K562 (cell line): ENCODE data around the gene MIX23. TPM values are rescaled to one million over a fixed set of nuclear protein-coding genes. Genes with fewer than 3 reads are reported as not detected.

Experiments used
- BDP1 ChIP-seq: IDR thresholded peaks from 3 replicates; pipeline ENCODE4 v1.6.1; 2011; ENCODE audit not compliant: insufficient read length, insufficient read depth
- CC2D1A ChIP-seq: fragments of 450-650 bp; IDR thresholded peaks from 2 replicates; pipeline ENCODE4 v1.6.1; 2017; ENCODE audit warnings: mild to moderate bottlenecking
- CREM ChIP-seq: IDR thresholded peaks from 2 replicates; pipeline ENCODE4 v1.6.1; 2014; ENCODE audit warnings: antibody characterized with exemption, low read depth
- DPF2 ChIP-seq: fragments of 450-650 bp; IDR thresholded peaks from 2 replicates; pipeline ENCODE4 v1.6.1; 2016
- E2F3 ChIP-seq: fragments of 250-450 bp; sonication (Bioruptor Pico); IDR thresholded peaks from 2 replicates; pipeline ENCODE4 v1.4.0; 2020; ENCODE audit warnings: mild to moderate bottlenecking
- ESRRA ChIP-seq: fragments of 450-650 bp; IDR thresholded peaks from 2 replicates; pipeline ENCODE4 v1.6.1; 2014; ENCODE audit warnings: low read depth, mild to moderate bottlenecking, moderate library complexity, borderline replicate concordance
- GTF2F1 ChIP-seq: IDR thresholded peaks from 2 replicates; pipeline ENCODE4 v1.6.1; 2011; ENCODE audit warnings: low read depth, low read length, improper control_type of control experiment
- HDAC8 ChIP-seq: fragments of 450-650 bp; IDR thresholded peaks from 2 replicates; pipeline ENCODE4 v1.6.1; 2016; ENCODE audit warnings: mild to moderate bottlenecking, missing genetic modification characterization, moderate library complexity, missing compliant biosample characterization
- NCOA1 ChIP-seq: fragments of 450-650 bp; IDR thresholded peaks from 2 replicates; pipeline ENCODE4 v1.6.1; 2016; ENCODE audit warnings: low read depth
- PHF8 ChIP-seq: fragments of 200-600 bp; sonication (generic); IDR thresholded peaks from 2 replicates; pipeline ENCODE4 v1.6.1; 2012; ENCODE audit warnings: mixed run types, mild to moderate bottlenecking, inconsistent platforms, low read length, moderate library complexity, borderline replicate concordance
- SMAD1 ChIP-seq: fragments of 150-350 bp; IDR thresholded peaks from 2 replicates; pipeline ENCODE4 v1.6.1; 2014; ENCODE audit warnings: low read length, low read depth; ENCODE audit not compliant: partially characterized antibody
- TCF7 ChIP-seq: sonication (generic); IDR thresholded peaks from 2 replicates; pipeline ENCODE4 v1.6.1; 2016; ENCODE audit warnings: antibody characterized with exemption, borderline replicate concordance
- ZBTB17 ChIP-seq: fragments of 450-650 bp; formaldehyde crosslinking; IDR thresholded peaks from 2 replicates; pipeline ENCODE4 v1.4.0; 2020; ENCODE audit warnings: mild to moderate bottlenecking
- ZNF12 ChIP-seq: sonication (generic); formaldehyde crosslinking; IDR thresholded peaks from 2 replicates; pipeline ENCODE4 v1.4.0; 2020; ENCODE audit warnings: mild to moderate bottlenecking, missing genetic modification reagents
- ZNF780A ChIP-seq: fragments of 250-450 bp; sonication (Bioruptor Pico); IDR thresholded peaks from 2 replicates; pipeline ENCODE4 v1.5.0; 2021; ENCODE audit warnings: mild to moderate bottlenecking
- polyA plus RNA-seq, 8 experiments: library from polyadenylated mRNA; depleted of rRNA in 4 of 8; stranded (reverse) in 5 of 8; unstranded in 3 of 8; fragments of >200 nt; fragmentation: Nextera tagmentation in 2 of 8; fragmentation: Illumina TruSeq in 1 of 8; extraction: Ambion mirVana in 2 of 8; extraction: Trizol in 1 of 8; gene quantifications; 2 replicates each; pipeline versions ENCODE4 v1.2.1 to v1.2.3, GENCODE V29; 2011 to 2014; ENCODE audit warnings: inconsistent platforms in 1 of 8, missing spikeins in 1 of 8
- total RNA-seq, 7 experiments: library from RNA; depleted of rRNA in 6 of 7; stranded (reverse); fragments of >200 nt in 6 of 7; fragmentation: Illumina TruSeq in 2 of 7; extraction: Trizol in 2 of 7; gene quantifications; 2 replicates each; pipeline versions ENCODE4 v1.2.1 to v1.2.3, GENCODE V29; 2011 to 2021; ENCODE audit warnings: low replicate concordance in 1 of 7
- TF ChIP-seq, protein P1 (sequence below): fragments of 250-450 bp; sonication (Bioruptor Pico); IDR thresholded peaks from 2 replicates; pipeline ENCODE4 v1.5.0; 2021; ENCODE audit warnings: mild to moderate bottlenecking, moderate library complexity
- TF ChIP-seq, protein P2 (sequence below): fragments of 200-800 bp; sonication (Bioruptor generic); IDR thresholded peaks from 2 replicates; pipeline ENCODE4 v1.6.1; 2016; ENCODE audit warnings: missing genetic modification characterization, missing compliant biosample characterization
- TF ChIP-seq, protein P3 (sequence below): sonication (generic); formaldehyde crosslinking; IDR thresholded peaks from 2 replicates; pipeline ENCODE4 v1.9.0; 2022; ENCODE audit warnings: mild to moderate bottlenecking, missing genetic modification reagents

The MIX23 gene
- total and polyA plus RNA-seq, 9 of the 15 experiments (the other 6 are each of a cell fraction or from before 2014, with no cell fraction given), result 45.5 to 185 (median 106) TPM

DNA sequence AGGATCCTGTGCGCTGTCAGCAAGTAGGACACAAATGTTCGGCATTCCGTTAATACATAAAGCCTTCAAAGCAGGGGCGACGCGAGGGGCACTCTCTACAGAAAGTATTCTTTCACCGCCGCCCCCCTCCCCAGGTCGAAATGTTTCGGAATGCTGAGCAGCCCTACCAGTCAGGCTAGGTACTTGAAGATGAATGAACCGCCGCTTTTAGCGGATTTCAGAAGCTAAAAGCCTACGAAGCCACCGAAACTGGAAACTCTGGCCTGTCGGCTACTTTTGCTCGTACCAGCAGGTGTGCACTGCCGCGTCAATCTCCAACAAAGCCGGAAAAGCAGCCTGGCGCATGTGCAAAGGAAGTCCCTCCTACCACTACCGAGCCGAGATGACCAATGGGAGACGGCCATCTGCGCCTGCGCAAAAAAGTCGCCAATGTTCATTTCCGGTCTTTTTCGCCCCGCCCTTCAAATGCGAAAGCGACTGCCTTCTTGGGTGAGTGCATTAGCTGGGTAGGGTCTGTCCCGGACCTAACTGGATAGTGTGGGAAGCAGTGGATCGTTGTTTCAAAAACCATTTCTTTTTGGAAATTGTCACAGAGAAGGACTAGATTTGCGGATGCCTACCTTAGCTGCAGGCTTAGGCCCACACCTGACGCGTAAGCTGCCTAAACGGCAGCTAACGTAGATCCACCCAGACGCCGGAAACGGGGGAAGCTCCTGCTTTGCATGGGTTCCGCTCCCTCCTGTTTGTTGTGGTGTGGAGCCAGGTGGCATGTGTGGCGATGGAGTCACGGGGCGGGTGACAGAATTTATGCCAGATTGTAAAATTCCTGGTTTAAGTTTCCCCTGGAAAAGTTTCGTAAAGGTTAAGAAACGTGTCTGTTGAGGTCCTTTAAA lies 33.0 kb upstream of the MIX23 start, which contains the start of gene WDR5B (continued):
- TF ChIP-seq ESRRA (0 out of 2 replicates have a peak, but pooled peaks have one; percentile 12), BDP1 (no peak), ZNF780A (CRISPR knock-in tag) (no peak), TCF7 (no peak), E2F3 (CRISPR knock-in tag) (no peak), PHF8 (peak; percentile 91; the same call in 1 of the 2 replicates), ZBTB17 (CRISPR knock-in tag) (no peak), CREM (peak; percentile 59; the same call in 1 of the 2 replicates), HDAC8 (tag) (no peak), SMAD1 (peak; percentile 32), ZNF12 (CRISPR knock-in tag) (no peak), CC2D1A (no peak), DPF2 (no peak), GTF2F1 (no peak), NCOA1 (no peak)
- TF ChIP-seq, protein P1, sequence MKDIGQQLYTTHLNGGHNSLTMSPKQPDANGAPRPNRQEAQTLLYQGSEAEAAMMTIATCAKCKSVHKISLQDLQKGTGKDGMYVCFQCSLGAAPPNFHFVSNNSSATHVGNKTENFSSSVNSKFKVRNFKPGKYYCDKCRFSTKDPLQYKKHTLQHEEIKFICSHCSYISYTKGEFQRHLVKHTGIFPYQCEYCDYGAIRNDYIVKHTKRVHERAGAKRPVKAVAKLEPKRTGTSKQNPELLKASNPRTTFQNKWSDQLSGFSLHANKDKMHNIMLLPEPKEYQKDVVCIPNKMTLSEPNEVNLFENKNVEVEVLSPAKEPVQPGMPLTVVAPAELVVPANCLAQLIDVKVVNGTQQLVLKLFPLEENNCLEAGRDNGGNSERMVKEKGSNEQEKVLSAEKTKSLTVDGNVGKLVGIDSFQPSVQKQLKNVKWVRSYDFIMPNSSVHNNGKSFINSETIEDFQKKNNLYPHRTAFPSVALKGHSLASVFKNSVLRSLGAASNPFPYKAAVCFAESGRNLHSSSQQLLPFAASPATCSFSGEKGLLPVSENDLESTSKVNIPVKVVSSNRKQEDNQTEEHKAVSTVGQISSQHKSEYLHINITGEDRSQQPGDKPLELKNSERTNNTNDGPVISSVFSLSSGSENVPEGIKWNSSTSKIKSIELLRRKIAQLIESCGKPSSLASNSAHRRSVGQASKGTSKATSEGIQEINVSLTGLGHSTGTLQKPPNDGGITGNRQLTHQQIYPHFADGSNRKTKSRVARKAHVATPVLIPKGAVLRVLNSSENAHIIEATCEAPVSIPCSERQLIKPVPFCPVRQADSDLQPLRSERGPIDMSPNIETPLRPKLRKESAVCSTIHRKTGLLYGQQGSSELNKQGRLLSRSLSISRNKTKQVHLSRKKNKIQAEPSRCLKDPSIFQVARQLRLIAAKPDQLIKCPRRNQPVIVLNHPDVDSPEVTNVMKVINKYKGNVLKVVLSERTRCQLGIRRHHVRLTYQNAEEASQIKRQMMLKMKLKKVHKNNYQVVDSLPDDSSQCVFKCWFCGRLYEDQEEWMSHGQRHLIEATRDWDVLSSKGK (CRISPR knock-in tag), result no peak
- TF ChIP-seq, protein P2, sequence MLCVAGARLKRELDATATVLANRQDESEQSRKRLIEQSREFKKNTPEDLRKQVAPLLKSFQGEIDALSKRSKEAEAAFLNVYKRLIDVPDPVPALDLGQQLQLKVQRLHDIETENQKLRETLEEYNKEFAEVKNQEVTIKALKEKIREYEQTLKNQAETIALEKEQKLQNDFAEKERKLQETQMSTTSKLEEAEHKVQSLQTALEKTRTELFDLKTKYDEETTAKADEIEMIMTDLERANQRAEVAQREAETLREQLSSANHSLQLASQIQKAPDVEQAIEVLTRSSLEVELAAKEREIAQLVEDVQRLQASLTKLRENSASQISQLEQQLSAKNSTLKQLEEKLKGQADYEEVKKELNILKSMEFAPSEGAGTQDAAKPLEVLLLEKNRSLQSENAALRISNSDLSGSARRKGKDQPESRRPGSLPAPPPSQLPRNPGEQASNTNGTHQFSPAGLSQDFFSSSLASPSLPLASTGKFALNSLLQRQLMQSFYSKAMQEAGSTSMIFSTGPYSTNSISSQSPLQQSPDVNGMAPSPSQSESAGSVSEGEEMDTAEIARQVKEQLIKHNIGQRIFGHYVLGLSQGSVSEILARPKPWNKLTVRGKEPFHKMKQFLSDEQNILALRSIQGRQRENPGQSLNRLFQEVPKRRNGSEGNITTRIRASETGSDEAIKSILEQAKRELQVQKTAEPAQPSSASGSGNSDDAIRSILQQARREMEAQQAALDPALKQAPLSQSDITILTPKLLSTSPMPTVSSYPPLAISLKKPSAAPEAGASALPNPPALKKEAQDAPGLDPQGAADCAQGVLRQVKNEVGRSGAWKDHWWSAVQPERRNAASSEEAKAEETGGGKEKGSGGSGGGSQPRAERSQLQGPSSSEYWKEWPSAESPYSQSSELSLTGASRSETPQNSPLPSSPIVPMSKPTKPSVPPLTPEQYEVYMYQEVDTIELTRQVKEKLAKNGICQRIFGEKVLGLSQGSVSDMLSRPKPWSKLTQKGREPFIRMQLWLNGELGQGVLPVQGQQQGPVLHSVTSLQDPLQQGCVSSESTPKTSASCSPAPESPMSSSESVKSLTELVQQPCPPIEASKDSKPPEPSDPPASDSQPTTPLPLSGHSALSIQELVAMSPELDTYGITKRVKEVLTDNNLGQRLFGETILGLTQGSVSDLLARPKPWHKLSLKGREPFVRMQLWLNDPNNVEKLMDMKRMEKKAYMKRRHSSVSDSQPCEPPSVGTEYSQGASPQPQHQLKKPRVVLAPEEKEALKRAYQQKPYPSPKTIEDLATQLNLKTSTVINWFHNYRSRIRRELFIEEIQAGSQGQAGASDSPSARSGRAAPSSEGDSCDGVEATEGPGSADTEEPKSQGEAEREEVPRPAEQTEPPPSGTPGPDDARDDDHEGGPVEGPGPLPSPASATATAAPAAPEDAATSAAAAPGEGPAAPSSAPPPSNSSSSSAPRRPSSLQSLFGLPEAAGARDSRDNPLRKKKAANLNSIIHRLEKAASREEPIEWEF (CRISPR knock-in tag), result no peak
- TF ChIP-seq, protein P3, sequence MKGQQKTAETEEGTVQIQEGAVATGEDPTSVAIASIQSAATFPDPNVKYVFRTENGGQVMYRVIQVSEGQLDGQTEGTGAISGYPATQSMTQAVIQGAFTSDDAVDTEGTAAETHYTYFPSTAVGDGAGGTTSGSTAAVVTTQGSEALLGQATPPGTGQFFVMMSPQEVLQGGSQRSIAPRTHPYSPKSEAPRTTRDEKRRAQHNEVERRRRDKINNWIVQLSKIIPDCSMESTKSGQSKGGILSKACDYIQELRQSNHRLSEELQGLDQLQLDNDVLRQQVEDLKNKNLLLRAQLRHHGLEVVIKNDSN (CRISPR knock-in tag), result peak; percentile 23; the same call in 1 of the 2 replicates
